AG08396 (cell line): Measurements from ENCODE around the gene F2R.
"Not testable (repeated sequence)": the region's sequence is repeated elsewhere in the genome, so short reads cannot be mapped to it uniquely, and the experiment has no call there.

Experiments
- DNase-seq: peaks from one replicate; pipeline ENCODE4 v3.0.0; 2012; ENCODE audit warnings: low spot score, mixed read lengths

The F2R gene

DNA sequence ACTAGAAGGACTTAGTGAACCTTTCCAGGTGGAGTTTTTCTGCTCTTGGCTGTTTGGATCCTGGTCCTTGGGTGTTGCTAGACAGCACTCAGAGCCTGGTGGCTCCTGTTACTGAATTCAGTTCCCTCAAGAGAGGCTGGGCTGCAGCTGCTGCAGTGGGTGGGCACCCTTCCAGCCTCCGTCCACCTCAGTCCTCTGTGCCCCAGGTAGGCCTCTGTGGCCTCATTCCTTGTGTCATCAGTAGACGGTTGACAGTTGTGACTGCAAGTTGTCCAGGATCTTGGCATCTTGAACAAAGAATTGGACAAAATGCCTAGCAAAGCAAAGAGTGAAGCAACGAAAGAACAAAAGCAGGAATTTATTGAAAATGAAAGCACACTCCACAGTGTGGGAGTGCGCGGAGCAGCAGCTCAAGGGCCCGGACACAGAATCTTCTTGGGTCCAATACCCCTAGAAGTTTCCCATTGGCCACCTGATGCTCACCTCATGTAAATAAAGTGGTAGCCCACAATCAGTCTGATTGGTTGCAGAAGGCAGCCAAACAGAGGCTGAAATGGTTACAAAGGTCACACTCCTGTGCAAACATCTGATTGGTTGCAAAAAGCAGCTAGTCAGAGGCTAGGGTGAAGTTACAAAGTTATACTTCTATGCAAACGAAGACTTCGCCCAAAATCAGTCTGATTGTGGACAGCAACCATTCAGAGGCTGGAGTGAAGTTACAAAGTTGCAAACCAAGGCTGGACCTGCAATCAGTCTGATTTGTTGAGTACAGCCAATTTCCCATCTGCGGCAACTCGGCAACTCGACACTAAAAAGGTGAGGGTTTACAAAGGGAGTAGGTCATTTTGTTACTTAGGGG is 40.1 kb downstream of the F2R start:
- DNase-seq = no peak

- DNase-seq = no peak
These were observed 41.1 kb downstream of the F2R start for GRCh38 chr5:76757049-76757448.

GRCh38 chr5:76761118-76761517 is 45.2 kb downstream of the F2R start:
- DNase-seq = not testable (repeated sequence)

DNA sequence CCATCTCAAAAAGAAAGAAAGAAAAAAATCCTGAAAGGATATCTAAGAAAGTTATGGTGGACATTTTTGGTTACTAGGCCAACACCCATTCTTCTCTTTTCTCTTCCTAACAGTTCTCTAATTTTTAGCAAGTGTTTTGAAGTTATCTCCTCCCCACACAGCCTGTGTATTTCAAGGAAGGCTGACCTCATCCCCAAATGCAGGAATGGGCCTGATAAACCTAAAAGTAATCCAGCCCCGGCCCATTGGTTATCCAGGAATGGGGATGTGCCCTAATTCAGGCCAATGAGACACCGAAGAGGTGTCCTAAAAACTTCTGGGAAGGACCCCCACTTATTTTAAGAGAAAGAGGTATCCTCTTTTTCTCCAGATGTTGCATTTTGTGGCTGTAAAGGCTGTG is 46.6 kb downstream of the F2R start:
- no peak for DNase-seq

GRCh38 chr5:76763136-76763535 is 47.2 kb downstream of the F2R start:
- no peak for DNase-seq

DNA sequence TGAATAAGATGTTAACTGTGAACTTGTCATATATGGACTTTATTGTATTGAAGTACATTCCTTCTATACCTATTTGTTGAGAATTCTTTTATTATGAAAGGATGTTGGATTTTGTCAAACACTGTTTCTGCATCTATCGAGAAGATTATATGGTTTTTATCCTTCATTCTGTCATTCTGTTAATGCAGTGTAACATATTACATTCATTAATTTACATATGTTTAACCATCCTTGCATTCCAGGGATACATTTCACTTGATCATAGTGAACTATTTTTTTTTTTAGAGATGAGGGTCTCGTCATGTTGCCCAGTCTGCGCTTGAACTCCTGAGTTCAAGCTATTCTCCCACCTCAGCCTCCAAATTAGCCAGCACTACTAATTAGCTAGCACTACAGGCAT is 48.4 kb downstream of the F2R start:
- DNase-seq = no peak

- peak; percentile 70 for DNase-seq
These were observed 49.3 kb downstream of the F2R start for GRCh38 chr5:76765249-76765648.

DNA sequence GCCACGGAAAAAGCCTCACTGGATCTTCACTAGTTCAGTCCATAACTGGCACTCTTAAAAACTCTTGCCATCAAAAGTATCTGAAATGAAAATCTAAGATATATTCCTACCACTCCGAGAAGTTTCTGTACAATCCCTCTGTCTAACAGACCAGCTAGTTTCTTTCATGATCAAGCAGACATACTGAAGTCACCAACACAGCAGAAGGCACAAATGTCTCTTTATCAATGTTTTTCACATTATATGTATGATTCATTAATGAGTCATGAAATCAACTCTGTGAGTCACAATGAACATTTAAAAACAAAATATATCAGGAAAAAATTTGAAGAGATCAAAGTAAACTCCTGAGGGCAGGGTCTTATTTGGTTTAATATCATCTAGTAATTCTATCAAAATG is 50.8 kb downstream of the F2R start:
- DNase-seq = no peak

- DNase-seq = not testable (repeated sequence)
These were observed 55.1 kb downstream of the F2R start for GRCh38 chr5:76771041-76771440.

DNA sequence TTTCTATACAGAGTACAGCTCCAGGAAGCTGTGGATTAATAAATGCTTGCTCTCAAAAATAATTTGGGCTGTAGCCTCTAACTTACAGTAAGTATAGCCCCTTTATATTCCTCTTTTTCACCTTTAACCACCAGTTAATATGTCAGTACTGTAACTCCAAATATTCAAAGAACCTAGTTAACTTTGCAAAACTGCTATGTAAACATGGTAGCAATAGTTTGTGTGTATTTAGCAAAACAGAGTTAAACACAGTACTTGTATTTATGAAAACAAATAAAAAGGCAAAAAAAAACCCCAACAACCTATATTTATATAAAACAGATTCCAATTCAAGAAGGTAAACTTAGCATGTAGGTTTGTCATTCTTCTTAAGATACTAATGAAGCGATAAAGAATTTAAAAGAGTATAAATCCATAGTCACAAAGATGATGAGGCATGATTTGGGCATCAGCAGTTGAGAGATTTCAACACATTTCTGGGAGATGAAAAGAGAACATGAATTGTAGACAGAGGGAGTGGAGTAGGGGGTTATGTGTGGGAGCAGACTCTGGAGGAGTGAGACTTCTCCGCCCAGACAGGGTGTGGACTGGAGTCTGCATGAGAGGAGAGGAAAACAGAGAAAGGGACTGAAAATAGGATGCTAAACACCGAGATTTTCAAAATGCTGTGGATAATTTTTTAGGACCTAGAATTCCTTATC is 55.9 kb downstream of the F2R start:
- DNase-seq = no peak

- no peak for DNase-seq
These were observed 60.0 kb downstream of the F2R start for GRCh38 chr5:76775921-76776320.

DNA sequence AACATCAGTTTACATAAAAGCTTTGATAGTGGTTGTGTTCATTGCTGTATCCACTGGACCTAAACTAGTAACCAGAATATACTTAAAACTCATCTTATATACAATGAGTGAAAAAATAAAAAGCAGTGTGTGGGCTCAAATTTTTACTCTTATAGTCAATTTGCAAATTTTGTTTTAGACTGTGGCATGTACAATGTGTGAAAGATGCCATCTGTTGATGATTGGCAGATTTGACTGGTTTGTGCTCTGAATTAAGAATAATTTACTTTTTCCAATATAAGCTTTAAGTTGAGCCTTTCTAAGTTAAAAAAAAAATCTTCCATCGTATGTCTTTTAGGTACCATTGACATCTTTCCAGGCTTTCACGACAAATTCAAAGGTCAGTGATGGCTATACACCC is 60.5 kb downstream of the F2R start:
- no peak for DNase-seq

- not testable (repeated sequence) for DNase-seq
These were observed 64.7 kb downstream of the F2R start for GRCh38 chr5:76780616-76781015.

- no peak for DNase-seq
These were observed 65.8 kb downstream of the F2R start for GRCh38 chr5:76781775-76782174.

DNA sequence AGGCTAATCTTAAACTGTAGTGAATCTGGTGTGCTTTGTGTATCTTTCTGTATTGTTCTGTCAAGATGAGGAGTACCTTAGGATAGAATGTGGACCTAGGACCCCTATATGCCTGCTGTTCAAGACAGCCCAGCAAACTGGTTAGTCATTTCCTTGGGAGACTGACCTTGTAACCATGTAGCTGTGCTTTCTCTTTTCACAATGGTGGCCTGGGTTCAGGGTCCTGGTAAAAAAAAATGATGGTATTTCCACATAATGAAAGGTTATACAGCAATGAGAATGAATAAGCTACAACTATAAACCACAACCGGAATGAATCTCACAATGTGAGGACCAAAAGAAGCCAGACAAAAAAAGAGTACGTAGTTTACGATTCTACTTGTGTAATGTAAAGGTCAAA is 66.5 kb downstream of the F2R start:
- no peak for DNase-seq
